ENCODE results near the gene TAS1R3. TPM values are rescaled to one million over a fixed set of nuclear protein-coding genes. Genes with fewer than 3 reads are reported as not detected.

Gene TAS1R3
- total RNA-seq, 4 donors from 2014 or later: 0.38 to 1.4 (median 0.79) TPM

DNA sequence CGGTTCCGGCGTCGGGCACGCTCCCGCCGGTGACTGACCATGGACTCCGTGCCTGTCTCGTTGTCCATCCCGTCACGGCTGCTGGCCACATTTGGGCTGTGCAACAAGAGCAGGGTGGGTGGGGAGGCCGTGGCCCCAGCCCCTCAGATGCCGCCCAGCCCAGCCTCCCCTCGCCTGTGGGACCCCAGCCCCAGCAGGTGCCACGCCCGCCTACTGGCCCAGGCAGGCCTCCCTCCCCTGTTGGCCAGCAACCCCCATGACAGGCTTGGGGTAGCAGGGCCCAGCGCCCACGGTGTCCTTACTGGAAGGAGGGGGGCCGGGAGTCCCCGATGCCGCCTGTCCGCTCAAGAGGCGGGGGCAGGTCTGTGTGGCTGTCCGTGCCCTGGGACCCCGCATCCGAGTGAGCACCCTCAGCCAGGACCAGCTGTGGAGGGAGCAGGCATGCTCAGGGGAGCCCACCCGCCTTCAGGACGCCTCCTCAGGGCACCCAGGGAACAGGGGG, 11.0 kb downstream of the TAS1R3 start:
- intact Hi-C loops (cut with DNase I; ENCODE audit: low total_unique reads): no loop called here
- 94 to 99% methylated on average over 14 of the region's 28 CpGs for WGBS, 2 donors
- H3K4me3 ChIP-seq (ENCODE audit: low read depth, poor library complexity, severe bottlenecking): no peak overlapping the region
- TF ChIP-seq POLR2A (IDR thresholded peaks at IDR 0.05): no peak
- TF ChIP-seq, protein P1, sequence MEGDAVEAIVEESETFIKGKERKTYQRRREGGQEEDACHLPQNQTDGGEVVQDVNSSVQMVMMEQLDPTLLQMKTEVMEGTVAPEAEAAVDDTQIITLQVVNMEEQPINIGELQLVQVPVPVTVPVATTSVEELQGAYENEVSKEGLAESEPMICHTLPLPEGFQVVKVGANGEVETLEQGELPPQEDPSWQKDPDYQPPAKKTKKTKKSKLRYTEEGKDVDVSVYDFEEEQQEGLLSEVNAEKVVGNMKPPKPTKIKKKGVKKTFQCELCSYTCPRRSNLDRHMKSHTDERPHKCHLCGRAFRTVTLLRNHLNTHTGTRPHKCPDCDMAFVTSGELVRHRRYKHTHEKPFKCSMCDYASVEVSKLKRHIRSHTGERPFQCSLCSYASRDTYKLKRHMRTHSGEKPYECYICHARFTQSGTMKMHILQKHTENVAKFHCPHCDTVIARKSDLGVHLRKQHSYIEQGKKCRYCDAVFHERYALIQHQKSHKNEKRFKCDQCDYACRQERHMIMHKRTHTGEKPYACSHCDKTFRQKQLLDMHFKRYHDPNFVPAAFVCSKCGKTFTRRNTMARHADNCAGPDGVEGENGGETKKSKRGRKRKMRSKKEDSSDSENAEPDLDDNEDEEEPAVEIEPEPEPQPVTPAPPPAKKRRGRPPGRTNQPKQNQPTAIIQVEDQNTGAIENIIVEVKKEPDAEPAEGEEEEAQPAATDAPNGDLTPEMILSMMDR (IDR thresholded peaks at IDR 0.05): no peak
- DNase-seq (ENCODE audit: low spot score in 2 of 2): no peak

DNA sequence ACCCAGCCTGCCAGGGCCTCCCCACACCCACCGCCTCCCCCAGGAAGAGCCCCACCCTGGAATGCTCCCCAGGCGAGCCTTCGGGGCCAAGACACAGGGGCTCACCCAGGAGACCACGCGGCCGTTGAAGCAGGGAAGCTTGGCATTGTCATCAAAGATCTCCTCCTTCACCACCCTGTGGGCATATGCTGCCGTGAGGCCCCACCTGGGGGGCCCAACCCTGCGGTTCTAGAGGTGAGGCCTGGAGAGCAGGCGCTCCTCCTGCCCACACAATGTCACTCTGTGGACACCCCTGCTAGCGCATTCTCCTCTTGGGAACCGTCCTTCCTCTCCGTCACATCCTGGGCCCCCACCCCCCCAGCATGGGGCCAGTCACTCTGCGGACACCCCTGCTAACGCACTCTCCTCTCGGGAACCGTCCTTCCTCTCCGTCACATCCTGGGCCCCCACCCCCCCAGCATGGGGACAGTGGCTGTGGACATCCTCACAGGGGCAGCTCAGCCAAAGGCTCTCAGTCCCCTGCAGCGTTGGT, 11.6 kb downstream of the TAS1R3 start:
- WGBS, 2 donors: 56 to 80% methylated on average over 16 to 18 of the region's 18 CpGs
- intact Hi-C loops (cut with DNase I; ENCODE audit: low total_unique reads): no loop called here
- no peak for TF ChIP-seq POLR2A (IDR thresholded peaks at IDR 0.05)
- TF ChIP-seq, protein P1 (IDR thresholded peaks at IDR 0.05): no peak

DNA sequence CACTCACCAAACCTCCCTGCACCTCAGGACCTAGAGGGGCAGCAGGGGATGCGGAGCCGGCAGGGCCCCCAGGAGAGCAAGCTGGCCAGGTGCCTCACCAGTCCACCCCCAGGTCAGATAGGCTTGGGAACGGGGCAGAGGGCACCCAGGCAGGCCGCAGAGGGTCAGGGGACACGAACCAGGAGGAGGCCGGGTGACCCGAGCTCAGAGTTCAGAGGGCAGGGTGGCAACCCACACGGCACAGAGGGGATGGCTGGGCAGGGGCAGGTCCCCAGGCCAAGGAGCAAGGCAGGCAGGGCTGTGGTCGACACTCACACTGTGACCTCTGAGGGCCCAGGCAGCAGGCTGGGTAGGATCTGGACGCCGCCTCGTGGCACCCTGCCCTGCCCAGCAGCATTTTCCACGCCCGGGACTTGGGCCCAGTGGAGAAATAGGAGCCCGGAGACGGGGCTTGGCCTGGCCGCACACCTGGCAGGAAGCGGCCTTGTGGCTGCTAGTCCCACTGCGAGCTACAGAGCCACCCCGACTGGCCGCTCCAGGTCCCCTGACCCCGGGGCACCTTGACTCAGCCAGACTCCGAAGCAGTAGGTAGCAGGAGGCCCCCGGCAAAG, 12.8 kb downstream of the TAS1R3 start:
- TF ChIP-seq, protein P1 (IDR thresholded peaks at IDR 0.05): no peak
- TF ChIP-seq POLR2A (IDR thresholded peaks at IDR 0.05): no peak
- WGBS, 2 donors: 59 to 76% methylated on average over 12 to 18 of the region's 24 CpGs

More for the DNA sequence above, 11.6 kb downstream of the TAS1R3 start:
- no peak overlapping the region for H3K4me3 ChIP-seq (ENCODE audit: low read depth, poor library complexity, severe bottlenecking)
- no peak for DNase-seq (ENCODE audit: low spot score in 2 of 2)

DNA sequence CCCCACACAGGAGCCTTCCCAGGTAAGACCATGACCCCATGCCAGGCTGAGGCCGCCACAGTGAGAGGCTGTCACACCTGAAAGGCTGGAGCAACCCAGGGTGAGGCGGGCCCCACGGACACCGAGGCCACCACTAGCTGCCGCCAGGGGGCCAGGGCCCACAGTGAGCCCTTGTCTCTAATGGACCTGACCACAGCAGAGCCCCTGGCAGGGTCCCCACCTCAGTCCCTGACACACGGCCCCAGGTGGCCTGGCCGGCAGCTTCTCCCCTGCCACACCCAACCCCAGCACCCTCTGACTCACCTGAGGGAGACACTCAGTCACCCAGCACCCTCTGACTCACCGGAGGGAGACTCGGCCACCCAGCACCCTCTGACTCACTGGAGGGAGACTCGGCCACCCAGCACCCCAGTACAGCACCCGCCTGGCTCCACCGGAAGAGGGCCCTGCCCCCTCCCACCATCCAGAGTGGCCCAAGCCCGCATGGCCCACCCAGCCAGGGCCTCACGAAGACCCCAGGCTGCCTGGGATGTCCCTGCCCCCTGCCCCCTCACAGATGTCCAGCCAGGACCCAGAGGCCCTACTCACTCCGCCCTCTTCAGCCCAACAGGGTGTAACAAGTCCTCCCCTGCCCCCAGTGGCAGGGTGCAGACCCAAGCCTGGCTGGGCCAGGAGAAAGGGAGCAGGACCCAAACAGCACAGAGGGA, 13.7 kb downstream of the TAS1R3 start:
- intact Hi-C loops (cut with DNase I; ENCODE audit: low total_unique reads): no loop called here
- H3K4me3 ChIP-seq (ENCODE audit: low read depth, poor library complexity, severe bottlenecking): no peak overlapping the region
- WGBS, 2 donors: 43 to 57% methylated on average over 9 to 13 of the region's 15 CpGs

More for the DNA sequence above, 12.8 kb downstream of the TAS1R3 start:
- no peak overlapping the region for H3K4me3 ChIP-seq (ENCODE audit: low read depth, poor library complexity, severe bottlenecking)
- DNase-seq (ENCODE audit: low spot score in 2 of 2): no peak
- intact Hi-C loops (cut with DNase I; ENCODE audit: low total_unique reads): no loop called here

DNA sequence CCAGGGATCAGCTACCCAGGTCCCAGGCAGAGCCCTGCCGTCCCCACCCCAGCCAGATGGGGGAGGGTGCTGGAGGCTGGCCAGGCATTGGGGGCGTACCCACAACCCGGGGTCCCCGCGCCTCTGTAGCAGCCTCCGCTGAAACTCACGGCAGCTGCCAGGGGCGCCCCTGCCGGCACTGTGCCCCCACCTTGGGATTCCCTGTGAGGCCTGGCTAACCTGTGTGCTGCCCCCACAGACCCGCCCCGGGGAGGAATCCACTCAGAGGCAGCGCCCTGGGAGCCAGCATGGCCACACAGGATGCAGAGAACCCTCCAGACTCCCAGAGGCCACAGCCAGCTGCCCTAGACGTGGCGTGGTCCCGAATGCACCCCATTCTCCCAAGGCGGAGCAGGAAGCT, 14.3 kb downstream of the TAS1R3 start:
- TF ChIP-seq, protein P1 (IDR thresholded peaks at IDR 0.05): no peak
- no peak for TF ChIP-seq POLR2A (IDR thresholded peaks at IDR 0.05)
- no peak for DNase-seq (ENCODE audit: low spot score in 2 of 2)
- intact Hi-C loops (cut with DNase I; ENCODE audit: low total_unique reads): no loop called here
- H3K4me3 ChIP-seq (ENCODE audit: low read depth, poor library complexity, severe bottlenecking): no peak overlapping the region
- 65 to 67% methylated on average over 1 to 15 of the region's 16 CpGs for WGBS, 2 donors

More for the DNA sequence above, 13.7 kb downstream of the TAS1R3 start:
- no peak for DNase-seq (ENCODE audit: low spot score in 2 of 2)
- TF ChIP-seq, protein P1 (IDR thresholded peaks at IDR 0.05): no peak
- no peak for TF ChIP-seq POLR2A (IDR thresholded peaks at IDR 0.05)

All from lower leg skin (tissue), 4 donors.